ENCODE results near the gene CACNB4.

The CACNB4 gene

DNA sequence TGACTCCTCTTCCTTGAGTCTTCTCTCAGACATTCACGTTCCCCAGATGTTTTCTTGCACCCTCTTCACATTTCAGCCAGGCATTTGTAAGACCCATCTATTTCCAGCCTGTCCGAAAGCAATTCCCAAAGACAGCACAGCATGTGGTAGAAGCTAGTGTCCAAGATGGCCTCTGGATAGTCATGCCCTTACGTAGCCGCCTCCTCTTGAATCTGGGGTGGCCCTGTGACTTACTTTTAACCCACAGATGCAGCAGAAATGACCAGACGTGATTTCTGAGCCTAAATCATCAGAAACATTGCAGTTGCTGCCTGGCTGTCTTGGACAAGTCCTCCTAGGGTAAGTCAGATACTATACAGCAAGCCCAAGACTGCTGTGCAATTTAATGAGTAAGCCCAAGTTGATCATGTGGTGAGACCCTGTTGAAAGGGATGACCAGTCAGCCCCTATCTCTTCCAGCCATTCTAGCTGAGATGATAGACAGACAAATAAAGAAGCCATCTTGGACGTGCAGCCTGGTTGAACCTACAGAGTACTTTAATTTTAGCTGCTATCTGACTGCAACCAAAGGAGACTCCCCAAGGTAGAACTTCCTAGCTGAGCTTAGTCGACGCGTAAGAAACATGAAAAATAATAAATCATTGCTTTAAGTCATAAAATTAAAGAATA is 282.9 kb downstream of the CACNB4 start:
- H3K9ac ChIP-seq (ENCODE audit: insufficient read length, low read depth) = no peak overlapping the region
- H3K27me3 ChIP-seq (ENCODE audit: insufficient read depth, insufficient read length) = no peaks in the 10 kb centered on the region
- no peaks in the 10 kb centered on the region for H3K4me1 ChIP-seq (ENCODE audit: insufficient read depth, insufficient read length)
- peaks cover 59% of the 10 kb centered on the region for H3K36me3 ChIP-seq (ENCODE audit: insufficient read depth, insufficient read length, low read length)
- H3K9me3 ChIP-seq (ENCODE audit: insufficient read depth, low read length) = no peaks in the 10 kb centered on the region
- TF ChIP-seq YY1 (IDR thresholded peaks at IDR 0.05; ENCODE audit: insufficient read depth, insufficient read length) = no peak
- no peak for TF ChIP-seq ZNF274 (IDR thresholded peaks at IDR 0.05; ENCODE audit: low read depth, low read length)
- no peak for TF ChIP-seq SUZ12 (IDR thresholded peaks at IDR 0.05; ENCODE audit: extremely low read depth, insufficient read depth, insufficient read length)
- no peak overlapping the region for H3K4me3 ChIP-seq (ENCODE audit: insufficient read length, low read depth)
- DNase-seq (ENCODE audit: low read depth, low spot score) = no peak

- Histone ChIP-seq H3K27me3 (ENCODE audit: insufficient read depth, insufficient read length) (no peaks in the 10 kb centered on the region), H3K9me3 (ENCODE audit: insufficient read depth, low read length) (no peaks in the 10 kb centered on the region), H3K4me1 (ENCODE audit: insufficient read depth, insufficient read length) (no peaks in the 10 kb centered on the region), H3K9ac (ENCODE audit: insufficient read length, low read depth) (no peak overlapping the region), H3K36me3 (ENCODE audit: insufficient read depth, insufficient read length, low read length) (peaks cover 76% of the 10 kb centered on the region), H3K4me3 (ENCODE audit: insufficient read length, low read depth) (no peak overlapping the region)
- no peak for TF ChIP-seq YY1 (IDR thresholded peaks at IDR 0.05; ENCODE audit: insufficient read depth, insufficient read length)
- TF ChIP-seq SUZ12 (IDR thresholded peaks at IDR 0.05; ENCODE audit: extremely low read depth, insufficient read depth, insufficient read length) = no peak
- no peak for TF ChIP-seq ZNF274 (IDR thresholded peaks at IDR 0.05; ENCODE audit: low read depth, low read length)
- no peak for DNase-seq (ENCODE audit: low read depth, low spot score)
Observed at GRCh38 chr2:151810489-151810888, 288.4 kb downstream of the CACNB4 start.

DNA sequence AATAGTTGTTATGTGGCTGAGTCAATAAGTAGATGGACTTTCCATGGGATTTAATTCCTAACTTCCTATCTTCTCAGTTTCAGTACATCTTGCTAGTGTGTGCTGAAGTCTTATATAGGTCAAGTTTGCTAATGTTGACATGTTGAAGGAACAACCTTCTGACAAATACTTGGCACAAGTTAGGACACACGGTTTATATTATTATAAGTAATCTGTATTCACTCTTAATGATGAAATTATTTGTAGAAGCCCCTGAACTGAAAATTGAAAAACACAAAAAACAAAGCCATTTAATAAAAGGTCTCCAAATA is 289.8 kb downstream of the CACNB4 start:
- no peaks in the 10 kb centered on the region for H3K9me3 ChIP-seq (ENCODE audit: insufficient read depth, low read length)
- TF ChIP-seq ZNF274 (IDR thresholded peaks at IDR 0.05; ENCODE audit: low read depth, low read length) (no peak), YY1 (IDR thresholded peaks at IDR 0.05; ENCODE audit: insufficient read depth, insufficient read length) (no peak), SUZ12 (IDR thresholded peaks at IDR 0.05; ENCODE audit: extremely low read depth, insufficient read depth, insufficient read length) (no peak)
- no peak overlapping the region for H3K9ac ChIP-seq (ENCODE audit: insufficient read length, low read depth)
- H3K27me3 ChIP-seq (ENCODE audit: insufficient read depth, insufficient read length) = no peaks in the 10 kb centered on the region
- H3K4me3 ChIP-seq (ENCODE audit: insufficient read length, low read depth) = no peak overlapping the region
- DNase-seq (ENCODE audit: low read depth, low spot score) = no peak
- no peaks in the 10 kb centered on the region for H3K4me1 ChIP-seq (ENCODE audit: insufficient read depth, insufficient read length)
- H3K36me3 ChIP-seq (ENCODE audit: insufficient read depth, insufficient read length, low read length) = peaks cover 77% of the 10 kb centered on the region

- Histone ChIP-seq H3K4me3 (ENCODE audit: insufficient read length, low read depth) (no peak overlapping the region), H3K9ac (ENCODE audit: insufficient read length, low read depth) (no peak overlapping the region), H3K27me3 (ENCODE audit: insufficient read depth, insufficient read length) (no peaks in the 10 kb centered on the region), H3K9me3 (ENCODE audit: insufficient read depth, low read length) (no peaks in the 10 kb centered on the region), H3K4me1 (ENCODE audit: insufficient read depth, insufficient read length) (no peaks in the 10 kb centered on the region), H3K36me3 (ENCODE audit: insufficient read depth, insufficient read length, low read length) (peaks cover 78% of the 10 kb centered on the region)
- DNase-seq (ENCODE audit: low read depth, low spot score) = no peak
- TF ChIP-seq ZNF274 (IDR thresholded peaks at IDR 0.05; ENCODE audit: low read depth, low read length) = no peak
- TF ChIP-seq SUZ12 (IDR thresholded peaks at IDR 0.05; ENCODE audit: extremely low read depth, insufficient read depth, insufficient read length) = no peak
- TF ChIP-seq YY1 (IDR thresholded peaks at IDR 0.05; ENCODE audit: insufficient read depth, insufficient read length) = no peak
Observed at GRCh38 chr2:151808258-151809072, 290.4 kb downstream of the CACNB4 start.

DNA sequence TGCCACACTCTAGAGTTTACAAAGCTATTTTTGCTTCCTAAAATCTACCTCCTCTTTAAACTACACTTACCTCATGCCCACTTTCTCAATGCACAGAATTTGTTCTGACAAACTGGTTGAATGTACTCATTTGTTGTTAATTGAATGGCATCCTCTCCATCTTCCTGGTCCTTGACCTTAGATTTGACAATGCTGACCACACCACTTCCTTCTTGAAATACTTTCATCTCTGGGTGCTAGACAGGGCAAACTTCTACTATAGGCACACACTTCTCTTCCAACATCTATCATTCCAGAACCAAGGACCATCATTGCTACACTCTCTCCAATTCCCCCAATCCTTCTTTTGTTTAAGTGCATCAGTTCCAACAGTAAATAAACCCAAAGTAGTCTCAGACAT is 292.9 kb downstream of the CACNB4 start:
- Histone ChIP-seq H3K4me3 (ENCODE audit: insufficient read length, low read depth) (no peak overlapping the region), H3K4me1 (ENCODE audit: insufficient read depth, insufficient read length) (no peaks in the 10 kb centered on the region), H3K27me3 (ENCODE audit: insufficient read depth, insufficient read length) (no peaks in the 10 kb centered on the region), H3K36me3 (ENCODE audit: insufficient read depth, insufficient read length, low read length) (peaks cover 81% of the 10 kb centered on the region), H3K9me3 (ENCODE audit: insufficient read depth, low read length) (no peaks in the 10 kb centered on the region), H3K9ac (ENCODE audit: insufficient read length, low read depth) (no peak overlapping the region)
- no peak for DNase-seq (ENCODE audit: low read depth, low spot score)
- no peak for TF ChIP-seq ZNF274 (IDR thresholded peaks at IDR 0.05; ENCODE audit: low read depth, low read length)
- no peak for TF ChIP-seq YY1 (IDR thresholded peaks at IDR 0.05; ENCODE audit: insufficient read depth, insufficient read length)
- no peak for TF ChIP-seq SUZ12 (IDR thresholded peaks at IDR 0.05; ENCODE audit: extremely low read depth, insufficient read depth, insufficient read length)

DNA sequence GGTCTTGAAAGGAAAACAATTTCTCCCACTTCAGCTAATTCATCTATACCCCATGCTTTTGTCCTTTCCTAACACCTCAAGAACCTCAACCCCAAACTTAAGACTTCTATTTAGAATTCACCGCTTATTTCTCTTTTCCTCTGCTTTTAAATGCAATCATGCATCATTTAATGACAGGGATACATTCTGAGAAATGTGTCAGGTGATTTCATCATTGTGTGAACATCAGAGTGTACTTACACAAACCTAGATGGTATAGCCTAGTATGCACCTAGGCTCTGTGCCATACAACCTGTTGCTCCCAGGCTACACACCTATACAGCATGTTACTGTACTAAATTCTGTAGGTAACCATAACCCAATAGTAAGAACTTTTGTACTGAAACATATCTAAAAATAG is 293.5 kb downstream of the CACNB4 start:
- Histone ChIP-seq H3K27me3 (ENCODE audit: insufficient read depth, insufficient read length) (no peaks in the 10 kb centered on the region), H3K4me1 (ENCODE audit: insufficient read depth, insufficient read length) (no peaks in the 10 kb centered on the region), H3K9ac (ENCODE audit: insufficient read length, low read depth) (no peak overlapping the region), H3K4me3 (ENCODE audit: insufficient read length, low read depth) (no peak overlapping the region), H3K36me3 (ENCODE audit: insufficient read depth, insufficient read length, low read length) (peaks cover 75% of the 10 kb centered on the region), H3K9me3 (ENCODE audit: insufficient read depth, low read length) (no peaks in the 10 kb centered on the region)
- no peak for DNase-seq (ENCODE audit: low read depth, low spot score)
- TF ChIP-seq SUZ12 (IDR thresholded peaks at IDR 0.05; ENCODE audit: extremely low read depth, insufficient read depth, insufficient read length) = no peak
- TF ChIP-seq YY1 (IDR thresholded peaks at IDR 0.05; ENCODE audit: insufficient read depth, insufficient read length) = no peak
- TF ChIP-seq ZNF274 (IDR thresholded peaks at IDR 0.05; ENCODE audit: low read depth, low read length) = no peak

GRCh38 chr2:151803811-151804210 is 295.0 kb downstream of the CACNB4 start:
- no peak for DNase-seq (ENCODE audit: low read depth, low spot score)
- no peaks in the 10 kb centered on the region for H3K4me1 ChIP-seq (ENCODE audit: insufficient read depth, insufficient read length)
- H3K9me3 ChIP-seq (ENCODE audit: insufficient read depth, low read length) = no peaks in the 10 kb centered on the region
- H3K9ac ChIP-seq (ENCODE audit: insufficient read length, low read depth) = no peak overlapping the region
- H3K27me3 ChIP-seq (ENCODE audit: insufficient read depth, insufficient read length) = no peaks in the 10 kb centered on the region
- H3K4me3 ChIP-seq (ENCODE audit: insufficient read length, low read depth) = no peak overlapping the region
- peaks cover 75% of the 10 kb centered on the region for H3K36me3 ChIP-seq (ENCODE audit: insufficient read depth, insufficient read length, low read length)
- no peak for TF ChIP-seq ZNF274 (IDR thresholded peaks at IDR 0.05; ENCODE audit: low read depth, low read length)
- no peak for TF ChIP-seq SUZ12 (IDR thresholded peaks at IDR 0.05; ENCODE audit: extremely low read depth, insufficient read depth, insufficient read length)
- no peak for TF ChIP-seq YY1 (IDR thresholded peaks at IDR 0.05; ENCODE audit: insufficient read depth, insufficient read length)
